Omental fat pad (tissue), 4 donors: ENCODE results near the gene KDM2A. TPM values are rescaled to one million over a fixed set of nuclear protein-coding genes. Genes with fewer than 3 reads are reported as not detected.

ENCODE experiments used
- ATAC-seq: fragments of 150-250 bp; one replicate; pipeline ENCODE4 v1.9.1; 2016; ENCODE audit warnings: mild to moderate bottlenecking, moderate library complexity; ENCODE audit not compliant: low FRiP score
- DNase-seq: peaks from one replicate; pipeline ENCODE4 v3.0.0-alpha.2; 2019; ENCODE audit warnings: low spot score
- total RNA-seq, 4 donors: library from RNA; depleted of rRNA; stranded (reverse); fragments of >200 nt; gene quantifications; one replicate each; pipeline ENCODE4 v1.1.0, GENCODE V29; 2016
- TF ChIP-seq, protein P1 (sequence below), 3 donors: fragments of 450-650 bp; IDR thresholded peaks; one replicate each; pipeline ENCODE4 v1.5.1; 2016 to 2017; ENCODE audit warnings: antibody characterized with exemption in 3 of 3, mild to moderate bottlenecking in 3 of 3, moderate library complexity in 2 of 3

Gene KDM2A
- total RNA-seq, 4 donors from 2014 or later: 47.4 to 83.6 (median 56.6) TPM

DNA sequence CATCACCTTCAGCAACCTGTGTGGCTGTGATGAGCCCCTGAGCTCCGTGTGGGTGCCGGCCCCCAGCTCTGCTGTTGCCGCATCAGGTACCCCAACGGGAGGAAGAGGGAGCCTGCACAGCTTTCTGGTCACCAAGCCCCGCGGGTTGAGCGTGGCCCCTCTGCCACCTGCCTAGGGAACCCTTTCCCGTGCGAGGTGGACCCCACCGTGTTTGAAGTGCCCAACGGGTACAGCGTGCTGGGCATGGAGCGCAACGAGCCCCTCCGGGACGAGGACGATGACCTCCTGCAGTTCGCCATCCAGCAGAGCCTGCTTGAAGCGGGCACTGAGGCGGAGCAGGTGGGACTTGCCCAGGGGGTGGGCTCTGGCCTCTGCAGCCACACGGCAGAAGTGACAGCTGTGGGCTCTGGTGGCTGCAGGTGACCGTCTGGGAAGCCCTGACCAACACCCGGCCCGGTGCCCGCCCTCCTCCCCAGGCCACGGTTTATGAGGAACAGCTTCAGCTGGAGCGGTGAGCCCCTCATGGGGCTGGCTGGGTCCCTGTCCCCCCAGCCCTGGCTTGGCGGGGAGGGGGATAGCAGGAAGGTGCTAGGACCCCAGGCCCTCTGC, 182.4 kb downstream of the KDM2A start:
- TF ChIP-seq, protein P1, sequence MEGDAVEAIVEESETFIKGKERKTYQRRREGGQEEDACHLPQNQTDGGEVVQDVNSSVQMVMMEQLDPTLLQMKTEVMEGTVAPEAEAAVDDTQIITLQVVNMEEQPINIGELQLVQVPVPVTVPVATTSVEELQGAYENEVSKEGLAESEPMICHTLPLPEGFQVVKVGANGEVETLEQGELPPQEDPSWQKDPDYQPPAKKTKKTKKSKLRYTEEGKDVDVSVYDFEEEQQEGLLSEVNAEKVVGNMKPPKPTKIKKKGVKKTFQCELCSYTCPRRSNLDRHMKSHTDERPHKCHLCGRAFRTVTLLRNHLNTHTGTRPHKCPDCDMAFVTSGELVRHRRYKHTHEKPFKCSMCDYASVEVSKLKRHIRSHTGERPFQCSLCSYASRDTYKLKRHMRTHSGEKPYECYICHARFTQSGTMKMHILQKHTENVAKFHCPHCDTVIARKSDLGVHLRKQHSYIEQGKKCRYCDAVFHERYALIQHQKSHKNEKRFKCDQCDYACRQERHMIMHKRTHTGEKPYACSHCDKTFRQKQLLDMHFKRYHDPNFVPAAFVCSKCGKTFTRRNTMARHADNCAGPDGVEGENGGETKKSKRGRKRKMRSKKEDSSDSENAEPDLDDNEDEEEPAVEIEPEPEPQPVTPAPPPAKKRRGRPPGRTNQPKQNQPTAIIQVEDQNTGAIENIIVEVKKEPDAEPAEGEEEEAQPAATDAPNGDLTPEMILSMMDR (IDR thresholded peaks at IDR 0.05): no peak
- no peak for DNase-seq
- no peak for ATAC-seq

DNA sequence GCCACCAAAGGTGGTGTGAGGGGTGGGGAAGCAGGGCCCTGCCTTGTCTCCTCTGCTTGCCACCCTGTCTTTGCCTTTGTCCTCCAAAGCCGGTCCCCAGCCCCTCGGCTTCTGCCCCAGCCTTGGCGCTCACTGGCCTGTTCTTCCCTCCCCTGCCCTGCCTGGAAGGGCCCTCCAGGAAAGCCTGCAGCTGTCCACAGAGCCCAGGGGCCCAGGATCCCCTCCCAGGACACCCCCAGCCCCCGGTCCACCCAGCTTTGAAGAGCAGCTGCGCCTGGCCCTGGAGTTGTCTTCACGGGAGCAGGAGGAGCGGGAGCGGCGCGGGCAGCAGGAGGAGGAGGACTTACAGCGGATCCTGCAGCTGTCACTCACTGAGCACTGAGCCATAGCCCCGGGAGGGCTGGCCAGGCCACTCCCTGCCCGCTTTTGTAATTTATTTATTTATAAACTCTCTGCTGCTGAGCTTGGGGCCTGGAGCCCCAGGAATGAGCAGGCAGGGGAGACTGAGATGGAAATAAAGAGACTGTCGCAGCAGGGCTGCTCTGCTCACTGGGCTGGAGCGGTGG, 183.0 kb downstream of the KDM2A start:
- TF ChIP-seq, protein P1 (IDR thresholded peaks at IDR 0.05): no peak
- peak; percentile 39 for ATAC-seq
- no peak for DNase-seq

DNA sequence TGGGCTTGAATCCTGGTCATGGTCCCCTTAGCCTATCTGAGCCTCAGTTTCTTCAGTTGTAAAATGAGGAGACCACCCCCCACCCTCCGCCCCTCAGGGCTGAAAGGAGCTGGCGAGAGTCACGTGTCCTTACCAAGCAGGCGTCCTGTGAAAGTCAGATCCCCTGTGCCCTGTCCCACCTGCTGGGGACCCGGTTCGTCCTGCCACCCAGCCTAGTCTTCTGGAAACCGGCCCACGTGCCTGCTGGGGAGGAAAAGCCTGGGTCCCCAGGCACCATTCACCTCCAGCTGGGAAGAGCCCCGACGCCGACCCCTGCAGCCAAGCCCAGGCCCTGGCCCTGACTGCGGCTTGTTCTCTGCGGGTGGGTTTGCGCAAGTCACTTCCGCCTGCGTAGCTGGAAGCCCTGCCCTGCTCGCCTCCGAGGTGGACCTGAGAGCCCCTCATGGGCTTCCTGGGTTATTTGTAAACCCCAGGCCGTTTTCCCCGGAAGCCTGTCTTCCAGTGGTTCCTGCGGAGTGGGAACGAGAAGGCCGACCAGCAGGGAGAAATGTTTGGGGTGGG, 183.6 kb downstream of the KDM2A start:
- DNase-seq (no peak), ATAC-seq (peak; percentile 34)
- TF ChIP-seq, protein P1 (IDR thresholded peaks at IDR 0.05): no peak

DNA sequence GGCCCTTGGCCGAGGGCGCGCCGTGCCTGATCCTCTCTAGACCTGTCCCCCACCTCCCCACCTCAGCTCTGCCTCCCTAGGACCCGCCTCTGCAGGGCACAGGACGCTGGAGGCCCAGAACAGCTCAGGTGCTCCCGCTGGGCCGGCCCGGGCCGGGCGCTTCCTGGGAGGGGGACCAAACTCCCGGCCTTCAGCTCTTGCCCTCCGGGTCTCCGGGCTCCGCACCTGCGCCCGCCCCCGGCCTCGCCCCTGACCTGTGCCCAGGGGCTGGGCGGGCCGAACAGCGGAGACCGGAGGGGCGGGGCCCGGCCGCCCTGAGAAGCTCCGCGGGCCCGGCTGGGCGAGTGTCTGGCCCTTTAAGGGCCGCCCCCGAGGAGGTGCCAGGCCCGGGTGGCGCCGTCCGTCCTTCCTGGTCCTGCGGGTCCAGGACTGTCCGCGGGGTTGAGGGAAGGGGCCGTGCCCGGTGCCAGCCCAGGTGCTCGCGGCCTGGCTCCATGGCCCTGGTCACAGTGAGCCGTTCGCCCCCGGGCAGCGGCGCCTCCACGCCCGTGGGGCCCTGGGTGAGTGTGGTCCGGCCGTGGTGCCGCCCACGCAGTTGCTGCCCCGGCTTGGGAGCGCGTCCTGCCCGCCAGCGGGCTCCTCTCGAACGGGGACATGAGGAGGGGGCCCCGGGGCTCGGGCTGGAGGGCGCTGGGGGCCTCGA, 184.2 kb downstream of the KDM2A start, which contains the start of gene SSH3:
Gene SSH3 (plus strand): TSS at position 399 of the 703 bp plus-strand sequence. CDS start 96 bp downstream, at position 495.
- TF ChIP-seq, protein P1 (IDR thresholded peaks at IDR 0.05): no peak
- DNase-seq: no peak
- ATAC-seq: peak; percentile 90

DNA sequence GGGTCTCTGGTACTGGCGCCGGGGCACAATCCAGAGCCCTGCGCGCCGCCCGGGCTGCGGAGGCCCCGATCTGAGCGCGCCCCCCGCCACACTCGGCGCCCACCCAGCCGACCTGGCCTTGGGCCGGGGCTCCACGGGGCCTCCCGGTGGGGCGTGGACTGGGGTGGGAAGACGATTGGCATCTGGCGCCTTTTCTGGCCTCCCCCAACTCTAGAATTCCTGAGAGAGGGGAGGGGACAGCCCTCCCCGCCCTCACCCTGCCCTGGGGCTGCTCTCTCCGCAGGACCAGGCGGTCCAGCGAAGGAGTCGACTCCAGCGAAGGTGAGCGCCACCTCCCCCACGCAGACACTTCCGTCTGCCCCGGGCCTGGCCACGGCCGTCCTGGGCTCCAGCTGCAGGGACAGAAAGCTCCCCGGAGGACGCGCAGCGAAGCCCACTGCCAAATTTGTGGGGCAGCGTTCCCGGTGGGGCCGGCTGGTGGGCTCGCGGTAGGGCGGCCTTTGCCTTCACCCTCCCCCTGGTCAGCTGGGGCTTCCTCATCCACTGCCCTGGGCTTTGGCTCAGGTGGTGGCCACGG, 184.9 kb downstream of the KDM2A start:
- ATAC-seq: peak; percentile 4
- TF ChIP-seq, protein P1 (IDR thresholded peaks at IDR 0.05): no peak
- no peak for DNase-seq

DNA sequence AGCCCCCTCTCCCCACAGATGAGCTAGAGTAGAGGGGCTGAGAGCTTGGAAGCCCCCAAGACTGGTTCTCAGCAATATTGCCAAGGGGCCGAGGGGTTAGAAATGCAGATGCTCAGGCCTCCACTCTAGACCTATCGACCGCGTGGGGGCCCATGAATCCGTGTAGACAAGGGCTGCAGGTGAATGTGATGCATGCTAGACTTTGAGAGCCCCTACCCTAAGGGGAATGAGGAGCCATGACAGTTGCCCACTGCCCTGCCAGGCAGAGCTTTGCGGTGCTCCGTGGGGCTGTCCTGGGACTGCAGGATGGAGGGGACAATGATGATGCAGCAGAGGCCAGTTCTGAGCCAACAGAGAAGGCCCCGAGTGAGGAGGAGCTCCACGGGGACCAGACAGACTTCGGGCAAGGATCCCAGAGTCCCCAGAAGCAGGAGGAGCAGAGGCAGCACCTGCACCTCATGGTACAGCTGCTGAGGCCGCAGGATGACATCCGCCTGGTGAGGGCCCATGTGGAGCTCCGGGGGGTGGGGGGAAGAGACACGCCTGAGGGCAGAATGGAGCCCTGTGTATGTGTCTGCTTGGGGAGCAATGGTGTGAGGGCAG, 185.5 kb downstream of the KDM2A start:
- no peak for ATAC-seq
- TF ChIP-seq, protein P1 (IDR thresholded peaks at IDR 0.05): no peak
- DNase-seq: no peak
